Rectal smooth muscle tissue (tissue), 1 donor: ENCODE results near the gene APP.

Source experiments
- H3K27ac ChIP-seq: one replicate; pipeline ENCODE4 v1.7.0; 2013; ENCODE audit warnings: low read depth, low read length, inconsistent platforms
- H3K27me3 ChIP-seq: one replicate; pipeline ENCODE4 v1.7.0; 2013; ENCODE audit warnings: low read length; ENCODE audit not compliant: control insufficient read depth, insufficient read depth
- H3K36me3 ChIP-seq: one replicate; pipeline ENCODE4 v1.7.0; 2013; ENCODE audit warnings: low read length; ENCODE audit not compliant: control insufficient read depth, insufficient read depth
- H3K4me1 ChIP-seq: one replicate; pipeline ENCODE4 v1.7.0; 2013; ENCODE audit warnings: low read length; ENCODE audit not compliant: control insufficient read depth, insufficient read depth
- H3K4me3 ChIP-seq: one replicate; pipeline ENCODE4 v1.7.0; 2013; ENCODE audit warnings: low read length
- H3K9ac ChIP-seq: one replicate; pipeline ENCODE4 v1.7.0; 2013; ENCODE audit warnings: low read length

APP gene

GRCh38 chr21:26106562-26106961 lies 64.0 kb downstream of the APP start:
- Histone ChIP-seq H3K4me3 (no peak overlapping the region), H3K27me3 (no peaks in the 10 kb centered on the region), H3K9ac (no peak overlapping the region), H3K4me1 (no peaks in the 10 kb centered on the region), H3K36me3 (no peaks in the 10 kb centered on the region), H3K27ac (no peak overlapping the region)

GRCh38 chr21:26105819-26106218 lies 64.8 kb downstream of the APP start:
- Histone ChIP-seq H3K4me1 (no peaks in the 10 kb centered on the region), H3K4me3 (no peak overlapping the region), H3K27ac (no peak overlapping the region), H3K9ac (no peak overlapping the region), H3K36me3 (no peaks in the 10 kb centered on the region), H3K27me3 (no peaks in the 10 kb centered on the region)

GRCh38 chr21:26100573-26100972 lies 70.0 kb downstream of the APP start:
- H3K4me1 ChIP-seq, result peaks cover 3% of the 10 kb centered on the region
- H3K27me3 ChIP-seq, result no peaks in the 10 kb centered on the region
- no peaks in the 10 kb centered on the region for H3K36me3 ChIP-seq
- no peak overlapping the region for H3K27ac ChIP-seq
- no peak overlapping the region for H3K9ac ChIP-seq
- H3K4me3 ChIP-seq, result no peak overlapping the region

- Histone ChIP-seq H3K4me1 (peaks cover 3% of the 10 kb centered on the region), H3K27me3 (no peaks in the 10 kb centered on the region)
Observed at GRCh38 chr21:26099610-26100219, 70.9 kb downstream of the APP start.

GRCh38 chr21:26098772-26099397 lies 71.7 kb downstream of the APP start:
- Histone ChIP-seq H3K4me1 (peaks cover 3% of the 10 kb centered on the region), H3K4me3 (no peak overlapping the region), H3K27me3 (no peaks in the 10 kb centered on the region), H3K27ac (no peak overlapping the region), H3K9ac (no peak overlapping the region), H3K36me3 (no peaks in the 10 kb centered on the region)

More at GRCh38 chr21:26099610-26100219, 70.9 kb downstream of the APP start:
- Histone ChIP-seq H3K27ac (no peak overlapping the region), H3K4me3 (no peak overlapping the region), H3K36me3 (no peaks in the 10 kb centered on the region), H3K9ac (no peak overlapping the region)

GRCh38 chr21:26097475-26097874 lies 73.1 kb downstream of the APP start:
- H3K9ac ChIP-seq, result no peak overlapping the region
- no peaks in the 10 kb centered on the region for H3K27me3 ChIP-seq
- H3K4me3 ChIP-seq, result no peak overlapping the region
- no peaks in the 10 kb centered on the region for H3K36me3 ChIP-seq
- no peak overlapping the region for H3K27ac ChIP-seq
- H3K4me1 ChIP-seq, result peaks cover 3% of the 10 kb centered on the region

GRCh38 chr21:26096494-26097371 lies 73.8 kb downstream of the APP start:
- Histone ChIP-seq H3K27me3 (no peaks in the 10 kb centered on the region), H3K4me3 (no peak overlapping the region), H3K9ac (no peak overlapping the region), H3K27ac (no peak overlapping the region), H3K36me3 (no peaks in the 10 kb centered on the region), H3K4me1 (peaks cover 3% of the 10 kb centered on the region)

- no peaks in the 10 kb centered on the region for H3K27me3 ChIP-seq
- H3K4me1 ChIP-seq, result peaks cover 3% of the 10 kb centered on the region
- H3K27ac ChIP-seq, result no peak overlapping the region
- no peaks in the 10 kb centered on the region for H3K36me3 ChIP-seq
- H3K4me3 ChIP-seq, result no peak overlapping the region
- H3K9ac ChIP-seq, result no peak overlapping the region
Observed at GRCh38 chr21:26095131-26095530, 75.4 kb downstream of the APP start.

- Histone ChIP-seq H3K4me1 (peaks cover 3% of the 10 kb centered on the region), H3K36me3 (no peaks in the 10 kb centered on the region)
Observed at GRCh38 chr21:26093122-26093521, 77.4 kb downstream of the APP start.

GRCh38 chr21:26091480-26092018 lies 79.0 kb downstream of the APP start:
- no peak overlapping the region for H3K27ac ChIP-seq
- H3K4me1 ChIP-seq, result no peaks in the 10 kb centered on the region
- no peaks in the 10 kb centered on the region for H3K36me3 ChIP-seq
- H3K4me3 ChIP-seq, result no peak overlapping the region
- no peaks in the 10 kb centered on the region for H3K27me3 ChIP-seq
- H3K9ac ChIP-seq, result no peak overlapping the region

More at GRCh38 chr21:26093122-26093521, 77.4 kb downstream of the APP start:
- no peak overlapping the region for H3K9ac ChIP-seq
- no peak overlapping the region for H3K27ac ChIP-seq
- H3K27me3 ChIP-seq, result no peaks in the 10 kb centered on the region
- no peak overlapping the region for H3K4me3 ChIP-seq

- Histone ChIP-seq H3K27ac (no peak overlapping the region), H3K9ac (no peak overlapping the region), H3K27me3 (no peaks in the 10 kb centered on the region), H3K4me1 (no peaks in the 10 kb centered on the region), H3K4me3 (no peak overlapping the region), H3K36me3 (no peaks in the 10 kb centered on the region)
Observed at GRCh38 chr21:26089730-26090129, 80.8 kb downstream of the APP start.

GRCh38 chr21:26087223-26087918 lies 83.2 kb downstream of the APP start:
- Histone ChIP-seq H3K4me1 (no peaks in the 10 kb centered on the region), H3K27me3 (no peaks in the 10 kb centered on the region), H3K27ac (no peak overlapping the region), H3K4me3 (no peak overlapping the region), H3K36me3 (no peaks in the 10 kb centered on the region), H3K9ac (no peak overlapping the region)
